Stimulated activated memory B cell treated with anti-CD40 and anti-IgM and Interleukin-4, amounts not matched to agents 10 μg/mL and 1 μg/mL and 100 μg/mL, for 72 hours (primary cell): ENCODE data around the gene MYMK.
A peak's percentile ranks its signal among the peaks of the same experiment; 100 is the strongest.

ENCODE experiments used
- ATAC-seq: fragments of 150-1000 bp; cut with Tn5 transposase; 2 replicates; pipeline ENCODE4 v1.10.0; 2021
- H3K27ac Mint-ChIP-seq: one replicate; pipeline ENCODE4 v1.8.0; 2022; ENCODE audit warnings: mild to moderate bottlenecking, mixed read lengths
- H3K27me3 Mint-ChIP-seq: one replicate; pipeline ENCODE4 v1.8.0; 2022; ENCODE audit warnings: mixed read lengths
- H3K36me3 Mint-ChIP-seq: one replicate; pipeline ENCODE4 v1.8.0; 2022; ENCODE audit warnings: mixed read lengths
- H3K4me1 Mint-ChIP-seq: one replicate; pipeline ENCODE4 v1.8.0; 2022; ENCODE audit warnings: mixed read lengths
- H3K4me3 Mint-ChIP-seq: one replicate; pipeline ENCODE4 v1.8.0; 2022; ENCODE audit warnings: mild to moderate bottlenecking, moderate library complexity, mixed read lengths
- H3K9me3 Mint-ChIP-seq: one replicate; pipeline ENCODE4 v1.8.0; 2022; ENCODE audit warnings: mixed read lengths

MYMK gene

GRCh38 chr9:133563291-133563796 is 38.6 kb upstream of the MYMK start:
- no peak for ATAC-seq
- Mint-ChIP-seq H3K9me3 (peaks cover 9% of the 10 kb centered on the region), H3K4me1 (peaks cover 15% of the 10 kb centered on the region), H3K27me3 (peaks cover 55% of the 10 kb centered on the region), H3K4me3 (no peak overlapping the region), H3K36me3 (no peaks in the 10 kb centered on the region), H3K27ac (peak overlapping the region; percentile 60)

DNA sequence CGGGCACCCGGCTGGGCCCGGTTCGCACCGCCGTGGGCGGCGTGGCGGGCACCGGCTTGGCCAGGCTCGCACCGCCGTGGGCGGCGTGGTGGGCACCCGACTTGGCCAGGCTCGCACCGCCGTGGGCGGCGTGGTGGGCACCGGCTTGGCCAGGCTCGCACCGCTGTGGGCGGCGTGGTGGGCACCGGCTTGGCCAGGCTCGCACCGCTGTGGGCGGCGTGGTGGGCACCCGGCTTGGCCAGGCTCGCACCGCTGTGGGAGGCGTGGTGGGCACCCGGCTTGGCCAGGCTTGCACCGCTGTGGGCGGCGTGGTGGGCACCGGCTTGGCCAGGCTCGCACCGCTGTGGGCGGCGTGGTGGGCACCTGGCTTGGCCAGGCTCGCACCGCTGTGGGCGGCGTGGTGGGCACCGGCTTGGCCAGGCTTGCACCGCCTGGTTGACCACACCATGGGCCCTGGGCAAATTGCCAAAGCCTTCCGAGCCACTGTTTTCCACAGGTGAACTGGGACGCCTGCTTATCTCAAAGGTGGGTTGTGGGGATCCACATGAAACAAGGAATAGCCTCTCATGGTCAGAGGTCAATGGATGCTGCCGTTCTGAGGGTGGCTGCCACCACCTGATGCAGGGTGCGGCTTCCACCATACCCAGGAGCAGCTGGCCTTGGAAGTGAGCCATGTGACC is 38.0 kb upstream of the MYMK start:
- H3K27me3 Mint-ChIP-seq: peaks cover 55% of the 10 kb centered on the region

DNA sequence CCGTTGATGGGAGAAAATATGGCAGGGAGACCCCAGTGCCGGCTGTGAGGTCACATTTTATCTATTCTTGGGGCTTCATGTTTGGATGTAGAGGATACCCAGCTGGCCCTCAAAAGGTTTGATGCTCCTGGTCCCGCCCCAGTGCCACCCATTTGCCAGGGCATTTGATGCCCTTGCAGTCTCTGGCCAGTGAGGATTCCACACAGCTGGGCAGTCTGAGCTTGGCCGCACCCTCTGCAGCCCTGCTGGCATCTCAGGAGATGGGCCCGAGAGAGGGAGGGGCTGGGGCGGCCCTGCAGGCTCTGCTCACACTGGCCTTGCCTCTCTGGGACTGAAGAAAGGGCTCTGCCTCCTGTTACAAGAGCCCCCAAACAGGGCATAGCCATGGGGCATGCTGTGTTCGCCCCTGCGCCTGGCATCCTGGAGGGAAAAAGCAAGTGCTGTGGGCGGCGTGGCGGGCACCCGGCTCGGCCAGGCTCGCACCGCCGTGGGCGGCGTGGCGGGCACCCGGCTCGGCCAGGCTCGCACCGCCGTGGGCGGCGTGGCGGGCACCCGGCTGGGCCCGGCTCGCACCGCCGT is 37.3 kb upstream of the MYMK start:
- Mint-ChIP-seq H3K27ac (no peak overlapping the region), H3K4me1 (peaks cover 26% of the 10 kb centered on the region), H3K36me3 (no peaks in the 10 kb centered on the region), H3K27me3 (peaks cover 55% of the 10 kb centered on the region), H3K9me3 (peaks cover 9% of the 10 kb centered on the region), H3K4me3 (no peak overlapping the region)
- ATAC-seq: no peak

More for the DNA sequence above, 38.0 kb upstream of the MYMK start:
- Mint-ChIP-seq H3K4me3 (no peak overlapping the region), H3K9me3 (peaks cover 9% of the 10 kb centered on the region), H3K27ac (no peak overlapping the region), H3K4me1 (peaks cover 21% of the 10 kb centered on the region), H3K36me3 (no peaks in the 10 kb centered on the region)
- ATAC-seq: no peak

DNA sequence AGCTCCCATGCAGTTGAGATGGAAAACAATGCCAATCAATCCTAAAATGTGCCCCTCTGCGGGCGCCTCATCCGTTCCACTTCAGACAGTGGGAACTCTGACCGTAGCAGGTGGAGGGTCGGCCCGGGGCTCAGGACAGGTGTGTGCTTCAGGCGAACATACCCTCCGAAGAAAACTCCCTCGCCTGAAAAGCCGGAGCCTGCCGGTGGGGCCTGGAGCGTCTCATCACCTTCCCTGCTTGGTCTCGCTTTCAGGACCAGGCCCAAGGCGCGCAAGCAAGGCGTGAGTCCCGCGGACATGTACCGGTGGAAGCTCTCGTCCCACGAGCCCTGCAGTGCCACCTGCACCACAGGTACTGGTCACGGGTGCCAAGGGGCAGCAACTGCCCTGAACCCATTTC is 36.2 kb upstream of the MYMK start:
- no peaks in the 10 kb centered on the region for H3K36me3 Mint-ChIP-seq
- H3K4me3 Mint-ChIP-seq: no peak overlapping the region
- ATAC-seq: no peak
- peaks cover 61% of the 10 kb centered on the region for H3K27me3 Mint-ChIP-seq
- H3K27ac Mint-ChIP-seq: no peak overlapping the region
- peaks cover 9% of the 10 kb centered on the region for H3K9me3 Mint-ChIP-seq
- H3K4me1 Mint-ChIP-seq: peaks cover 26% of the 10 kb centered on the region

GRCh38 chr9:133560311-133560710 is 35.6 kb upstream of the MYMK start:
- no peaks in the 10 kb centered on the region for H3K36me3 Mint-ChIP-seq
- no peak for ATAC-seq
- H3K9me3 Mint-ChIP-seq: peaks cover 9% of the 10 kb centered on the region
- no peak overlapping the region for H3K4me3 Mint-ChIP-seq
- H3K27ac Mint-ChIP-seq: no peak overlapping the region
- H3K4me1 Mint-ChIP-seq: peaks cover 26% of the 10 kb centered on the region
- peaks cover 68% of the 10 kb centered on the region for H3K27me3 Mint-ChIP-seq

GRCh38 chr9:133558191-133559126 is 33.7 kb upstream of the MYMK start:
- Mint-ChIP-seq H3K36me3 (no peaks in the 10 kb centered on the region), H3K27ac (peak overlapping the region; percentile 73), H3K4me1 (peaks cover 22% of the 10 kb centered on the region), H3K27me3 (peaks cover 71% of the 10 kb centered on the region), H3K9me3 (peaks cover under 1% of the 10 kb centered on the region), H3K4me3 (peak overlapping the region; percentile 61)
- peak; percentile 65 for ATAC-seq

- Mint-ChIP-seq H3K4me1 (peaks cover 18% of the 10 kb centered on the region), H3K27ac (peak overlapping the region; percentile 73), H3K36me3 (no peaks in the 10 kb centered on the region), H3K27me3 (peaks cover 74% of the 10 kb centered on the region), H3K4me3 (no peak overlapping the region), H3K9me3 (no peaks in the 10 kb centered on the region)
- ATAC-seq: no peak
These were observed 32.8 kb upstream of the MYMK start for GRCh38 chr9:133557581-133557980.

DNA sequence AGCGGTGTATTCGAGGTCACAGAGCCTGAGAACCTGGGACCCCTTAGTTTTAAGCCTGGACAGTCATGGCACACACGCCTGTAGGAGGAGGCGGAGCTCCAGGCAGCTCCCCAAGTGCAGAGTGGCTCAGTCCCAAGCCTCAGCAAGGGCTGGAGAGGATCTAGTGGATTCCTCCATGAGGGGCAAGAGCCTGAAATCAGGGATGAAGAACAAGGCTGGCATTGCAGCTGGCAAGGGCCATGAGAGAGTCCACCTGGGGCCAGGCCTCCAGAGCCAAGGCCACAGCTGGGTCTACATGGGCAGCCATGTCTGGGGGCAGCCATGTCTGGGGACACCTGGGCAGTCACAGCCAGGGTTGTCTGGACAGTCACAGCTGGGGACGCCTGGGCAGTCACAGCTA is 31.6 kb upstream of the MYMK start:
- H3K36me3 Mint-ChIP-seq: no peaks in the 10 kb centered on the region
- H3K9me3 Mint-ChIP-seq: no peaks in the 10 kb centered on the region
- H3K27ac Mint-ChIP-seq: no peak overlapping the region
- no peak for ATAC-seq
- H3K4me3 Mint-ChIP-seq: no peak overlapping the region
- H3K4me1 Mint-ChIP-seq: peaks cover 18% of the 10 kb centered on the region
- peaks cover 76% of the 10 kb centered on the region for H3K27me3 Mint-ChIP-seq

DNA sequence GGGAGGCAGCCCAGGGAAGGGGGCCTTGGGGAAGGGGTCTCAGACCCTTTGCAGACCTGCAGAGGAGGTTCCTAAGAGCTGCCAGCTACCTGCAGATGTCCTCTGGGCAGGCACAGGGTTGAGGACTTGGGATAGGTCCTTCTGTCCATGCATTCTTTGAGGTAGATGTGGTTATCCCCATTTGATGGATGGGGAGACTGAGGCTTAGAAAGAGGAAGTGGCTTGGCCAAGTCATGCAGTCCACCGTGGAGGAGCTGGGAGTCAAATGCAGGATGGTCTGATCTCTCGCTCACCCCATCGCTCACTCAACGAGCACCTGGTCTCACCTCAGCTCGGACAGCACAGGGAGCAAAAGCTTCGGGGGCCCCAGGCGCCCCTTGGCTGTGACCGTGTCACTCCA is 30.0 kb upstream of the MYMK start:
- no peaks in the 10 kb centered on the region for H3K36me3 Mint-ChIP-seq
- ATAC-seq: no peak
- no peak overlapping the region for H3K4me3 Mint-ChIP-seq
- no peak overlapping the region for H3K27ac Mint-ChIP-seq
- H3K4me1 Mint-ChIP-seq: peaks cover 18% of the 10 kb centered on the region
- no peaks in the 10 kb centered on the region for H3K9me3 Mint-ChIP-seq
- H3K27me3 Mint-ChIP-seq: peaks cover 77% of the 10 kb centered on the region

GRCh38 chr9:133553973-133554713 is 29.4 kb upstream of the MYMK start:
- Mint-ChIP-seq H3K27ac (no peak overlapping the region), H3K4me1 (peaks cover 18% of the 10 kb centered on the region), H3K27me3 (peaks cover 75% of the 10 kb centered on the region), H3K36me3 (no peaks in the 10 kb centered on the region), H3K9me3 (no peaks in the 10 kb centered on the region), H3K4me3 (no peak overlapping the region)
- no peak for ATAC-seq

DNA sequence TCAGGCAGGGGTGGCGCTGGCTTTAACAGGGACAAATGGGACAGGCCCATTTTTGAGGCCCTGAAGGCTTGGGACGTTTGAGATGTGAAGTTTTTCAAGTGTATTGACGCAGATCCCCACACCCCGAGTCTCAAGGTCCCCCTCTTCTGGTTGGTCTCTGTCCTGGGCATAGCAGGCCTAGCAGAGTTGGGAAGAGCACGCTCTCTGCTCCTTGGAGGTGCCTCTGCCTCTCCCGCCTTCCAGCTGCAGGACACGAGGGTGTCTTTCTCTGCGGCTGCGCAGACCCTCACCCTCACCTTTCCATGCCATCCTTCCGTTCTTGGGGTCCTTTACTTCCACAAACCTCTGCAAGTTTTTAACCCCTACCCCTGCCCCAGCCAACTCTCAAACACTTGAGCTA is 28.4 kb upstream of the MYMK start:
- ATAC-seq: no peak
- peaks cover 70% of the 10 kb centered on the region for H3K27me3 Mint-ChIP-seq
- peaks cover 9% of the 10 kb centered on the region for H3K4me1 Mint-ChIP-seq
- no peak overlapping the region for H3K4me3 Mint-ChIP-seq
- H3K9me3 Mint-ChIP-seq: no peaks in the 10 kb centered on the region
- no peaks in the 10 kb centered on the region for H3K36me3 Mint-ChIP-seq
- H3K27ac Mint-ChIP-seq: no peak overlapping the region

DNA sequence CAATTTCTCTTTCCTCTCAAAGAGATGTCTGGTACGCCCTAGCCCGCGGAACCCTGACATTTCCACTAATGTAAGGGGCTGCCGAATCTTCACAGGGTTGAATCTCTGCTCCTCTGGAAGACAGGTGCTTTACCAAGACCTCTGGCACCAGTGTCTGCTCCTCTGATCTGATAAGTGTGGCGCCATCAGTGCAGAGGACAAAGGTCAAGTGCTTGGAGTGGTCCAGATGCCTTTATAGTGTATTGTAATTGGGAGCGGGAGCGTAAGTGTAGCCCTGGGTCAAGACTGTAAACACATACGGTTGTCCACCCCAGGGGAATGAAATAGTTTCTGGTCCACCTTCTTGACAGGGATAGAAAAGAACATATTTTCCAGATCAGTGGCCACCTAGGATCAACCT is 27.5 kb upstream of the MYMK start:
- no peak overlapping the region for H3K27ac Mint-ChIP-seq
- H3K9me3 Mint-ChIP-seq: no peaks in the 10 kb centered on the region
- no peak overlapping the region for H3K4me3 Mint-ChIP-seq
- no peaks in the 10 kb centered on the region for H3K4me1 Mint-ChIP-seq
- H3K27me3 Mint-ChIP-seq: peaks cover 70% of the 10 kb centered on the region
- no peaks in the 10 kb centered on the region for H3K36me3 Mint-ChIP-seq
- no peak for ATAC-seq

DNA sequence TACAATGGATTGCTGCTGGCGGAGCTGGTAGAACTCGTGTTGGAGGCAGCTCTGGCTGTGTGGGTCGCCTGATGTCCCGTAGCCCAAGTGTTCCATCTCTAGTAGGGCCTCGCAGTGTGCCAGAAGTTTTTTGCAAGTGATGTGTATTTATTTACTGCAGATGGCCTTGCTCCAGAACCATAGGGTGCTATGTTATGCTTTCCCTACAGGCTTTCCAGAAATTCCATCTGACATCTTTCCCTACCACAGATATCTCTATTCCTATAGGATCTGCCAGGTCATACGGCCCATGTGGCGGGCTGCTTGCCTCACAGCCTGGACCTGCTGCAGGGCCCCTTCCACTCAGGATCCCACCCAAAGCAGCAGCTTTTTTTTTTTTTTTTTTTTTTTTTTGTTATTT is 26.7 kb upstream of the MYMK start:
- no peak overlapping the region for H3K27ac Mint-ChIP-seq

DNA sequence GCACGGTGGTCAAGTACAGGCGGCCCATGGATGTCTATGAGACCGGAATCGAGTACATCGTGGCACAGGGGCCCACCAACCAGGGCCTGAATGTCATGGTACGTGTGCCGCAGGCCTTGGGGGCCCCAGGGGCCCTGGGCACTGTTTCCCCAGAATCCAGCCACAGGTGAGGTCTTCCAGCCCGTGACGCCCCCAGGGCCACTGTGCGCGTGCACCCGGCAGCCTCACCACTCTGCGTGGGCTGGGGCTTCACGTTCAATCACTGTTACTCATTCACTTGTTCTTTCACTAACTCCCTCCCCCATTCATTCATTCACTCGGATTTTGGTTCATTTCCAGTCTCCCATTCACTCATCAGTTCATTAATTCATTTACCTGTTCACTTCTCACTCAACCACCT is 22.4 kb upstream of the MYMK start:
- Mint-ChIP-seq H3K4me1 (no peaks in the 10 kb centered on the region), H3K4me3 (no peak overlapping the region), H3K27me3 (peaks cover 62% of the 10 kb centered on the region), H3K9me3 (no peaks in the 10 kb centered on the region), H3K36me3 (no peaks in the 10 kb centered on the region), H3K27ac (no peak overlapping the region)
- ATAC-seq: no peak

More for the DNA sequence above, 26.7 kb upstream of the MYMK start:
- H3K4me3 Mint-ChIP-seq: no peak overlapping the region
- no peaks in the 10 kb centered on the region for H3K36me3 Mint-ChIP-seq
- ATAC-seq: no peak
- H3K27me3 Mint-ChIP-seq: peaks cover 72% of the 10 kb centered on the region
- H3K4me1 Mint-ChIP-seq: no peaks in the 10 kb centered on the region
- no peaks in the 10 kb centered on the region for H3K9me3 Mint-ChIP-seq

DNA sequence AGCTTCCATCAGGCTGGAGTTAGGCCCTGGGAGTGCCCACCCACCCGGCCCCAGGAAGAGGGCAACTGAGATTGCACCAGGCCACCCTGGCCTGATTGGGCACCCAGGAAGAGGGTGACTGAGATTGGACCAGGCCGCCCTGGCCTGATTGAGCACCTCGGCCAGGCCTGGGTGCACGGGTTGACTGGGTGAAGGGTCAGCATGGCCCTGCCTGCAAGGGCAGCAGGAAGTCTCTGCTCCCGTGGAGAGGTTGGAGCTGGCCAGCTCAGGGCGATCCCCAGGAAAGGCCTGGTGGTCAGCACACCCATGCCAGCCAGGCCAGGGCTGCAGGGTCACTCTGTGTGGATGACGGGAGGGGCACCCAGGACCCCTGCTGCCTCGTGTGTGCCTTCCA is 21.5 kb upstream of the MYMK start:
- no peak for ATAC-seq
- no peak overlapping the region for H3K4me3 Mint-ChIP-seq
- no peak overlapping the region for H3K27ac Mint-ChIP-seq
- H3K4me1 Mint-ChIP-seq: no peaks in the 10 kb centered on the region
- H3K27me3 Mint-ChIP-seq: peaks cover 58% of the 10 kb centered on the region
- H3K9me3 Mint-ChIP-seq: no peaks in the 10 kb centered on the region
- H3K36me3 Mint-ChIP-seq: no peaks in the 10 kb centered on the region
